GM19395 (cell line): Measurements from ENCODE around the gene DPPA5.
"Not testable (repeated sequence)": the region's sequence is repeated elsewhere in the genome, so short reads cannot be mapped to it uniquely, and the experiment has no call there.

Experiments
- ATAC-seq: cut with Tn5 transposase; IDR thresholded peaks from one replicate; pipeline ENCODE4 v1.9.1; 2021; ENCODE audit warnings: mild to moderate bottlenecking, moderate library complexity; ENCODE audit not compliant: unreplicated experiment

DPPA5 gene

DNA sequence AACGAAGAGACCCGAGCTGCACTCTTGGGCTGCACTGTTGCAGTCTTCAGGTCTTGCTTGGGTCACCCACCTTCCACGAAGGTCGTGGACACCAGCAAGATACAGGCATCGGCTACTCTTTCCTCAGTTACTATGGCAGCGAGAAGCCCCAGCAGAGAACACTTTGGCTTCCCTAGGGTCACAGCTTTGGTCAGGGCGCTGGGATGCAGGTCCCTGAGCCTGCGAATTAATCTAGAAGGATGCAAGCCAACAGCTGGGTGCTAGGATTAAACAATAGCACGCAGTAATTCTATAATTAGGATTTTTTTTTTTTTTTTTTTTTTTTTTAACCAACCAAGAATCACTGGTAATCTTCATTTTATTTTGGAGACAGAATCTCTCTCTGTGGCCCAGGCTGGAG, 10.5 kb upstream of the DPPA5 start:
- no peak for ATAC-seq

DNA sequence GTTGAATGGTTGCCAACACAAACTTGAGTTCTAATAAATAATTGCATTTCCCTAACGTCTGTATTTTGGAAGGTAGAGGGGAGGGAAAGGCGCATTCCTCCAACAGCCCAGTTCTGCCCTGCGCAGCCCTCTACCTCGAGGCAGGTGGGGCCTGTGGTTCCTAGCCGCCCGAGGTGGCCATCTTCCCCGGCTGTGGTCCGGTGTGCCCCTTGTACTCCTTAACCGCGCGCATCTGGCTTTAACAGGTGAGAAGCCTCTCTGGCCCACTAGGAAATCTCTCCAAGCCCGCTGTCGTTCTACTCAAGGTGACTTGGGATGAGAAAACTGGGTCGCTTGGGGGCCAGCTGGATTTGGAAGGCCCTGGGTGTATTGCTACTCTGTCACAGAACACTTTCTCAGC, 10.0 kb upstream of the DPPA5 start:
- no peak for ATAC-seq

DNA sequence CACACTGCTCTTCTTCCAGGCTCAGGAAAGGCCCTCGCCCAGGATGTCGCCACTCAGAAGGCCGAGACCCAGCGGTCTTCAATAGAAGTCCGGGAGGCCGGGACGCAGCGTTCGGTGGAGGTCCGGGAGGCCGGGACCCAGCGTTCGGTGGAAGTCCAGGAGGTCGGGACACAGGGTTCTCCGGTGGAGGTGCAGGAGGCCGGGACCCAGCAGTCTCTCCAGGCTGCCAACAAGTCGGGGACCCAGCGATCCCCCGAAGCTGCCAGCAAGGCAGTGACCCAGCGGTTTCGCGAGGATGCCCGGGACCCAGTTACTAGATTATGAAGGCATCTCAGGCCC, 9.4 kb upstream of the DPPA5 start:
- ATAC-seq, result no peak

DNA sequence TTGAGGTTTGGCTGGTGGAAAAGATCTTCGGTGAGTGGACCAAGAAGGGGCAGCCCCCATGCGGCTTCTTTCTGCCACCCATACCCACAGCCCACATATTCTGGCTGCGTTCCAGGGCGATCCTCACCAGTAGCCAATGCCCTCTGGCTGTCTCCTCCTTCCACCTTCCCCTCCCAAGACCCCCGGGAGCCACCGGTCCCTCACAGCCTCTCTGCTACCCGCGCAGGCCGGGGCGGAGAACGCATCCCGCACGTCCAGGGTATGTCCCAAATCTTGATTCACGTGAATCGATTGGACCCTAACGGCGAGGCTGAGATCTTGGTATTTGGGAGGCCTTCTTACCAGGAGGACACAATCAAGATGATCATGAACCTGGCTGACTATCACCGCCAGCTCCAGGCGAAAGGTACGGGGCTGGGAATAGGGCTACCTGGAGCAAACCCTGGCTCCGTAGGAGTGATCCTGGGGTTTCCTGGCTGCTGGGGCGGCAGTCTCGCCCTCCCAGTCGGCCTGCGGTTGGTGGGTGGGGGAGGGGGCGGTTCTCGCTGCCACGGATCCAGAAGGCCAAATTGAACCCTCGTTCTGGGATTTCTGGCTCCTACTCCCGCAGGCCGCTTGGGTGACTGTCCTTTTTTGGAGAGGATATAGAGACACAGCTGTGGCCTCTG, 8.9 kb upstream of the DPPA5 start:
- no peak for ATAC-seq

DNA sequence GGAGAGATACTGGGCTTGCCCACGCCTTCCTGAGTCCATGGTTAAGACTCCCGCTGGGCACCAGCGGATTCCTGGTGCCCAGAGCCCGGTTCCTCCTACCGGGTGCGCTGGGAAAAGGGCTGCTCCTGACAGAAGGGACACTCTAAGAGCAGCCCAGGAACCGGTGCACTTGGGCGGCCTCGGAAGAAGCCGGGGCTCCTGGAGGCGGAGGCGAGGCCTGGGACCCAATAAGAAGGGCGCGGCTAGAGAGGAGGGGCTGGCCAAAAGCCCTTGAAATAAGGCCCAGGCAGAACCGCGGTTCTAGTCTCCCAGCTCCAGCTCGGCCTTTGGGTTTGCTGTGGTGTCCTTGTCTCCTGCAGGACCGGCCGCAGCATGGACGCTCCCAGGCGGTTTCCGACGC, 8.3 kb upstream of the DPPA5 start, which contains the start of gene KHDC3L:
TSS of gene KHDC3L (plus strand) at position 301 of the 400 bp plus-strand sequence. CDS start at position 373, 72 bp downstream.
- no peak for ATAC-seq

DNA sequence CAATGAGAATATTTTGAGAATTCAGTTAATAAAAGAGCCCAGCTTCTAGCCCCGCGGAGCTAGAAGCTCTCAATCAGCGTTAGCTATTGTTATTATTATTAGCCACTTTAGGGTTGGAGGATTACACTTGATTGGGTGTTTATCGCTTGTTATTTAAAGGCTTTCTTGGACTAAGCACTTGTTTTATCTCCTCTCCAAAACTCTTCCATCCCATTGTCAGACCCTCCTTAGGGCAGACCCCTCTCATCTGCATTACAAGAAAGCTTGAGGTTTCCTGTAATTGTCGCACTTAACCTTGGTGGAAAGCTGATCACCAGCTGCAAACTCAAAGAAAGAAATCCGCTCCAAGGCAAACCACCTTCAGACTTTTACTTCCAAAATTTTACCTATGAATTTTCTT, 4.8 kb downstream of the DPPA5 start:
- ATAC-seq, result no peak

- ATAC-seq, result no peak
Measured at GRCh38 chr6:73348550-73349204, 5.4 kb downstream of the DPPA5 start.

DNA sequence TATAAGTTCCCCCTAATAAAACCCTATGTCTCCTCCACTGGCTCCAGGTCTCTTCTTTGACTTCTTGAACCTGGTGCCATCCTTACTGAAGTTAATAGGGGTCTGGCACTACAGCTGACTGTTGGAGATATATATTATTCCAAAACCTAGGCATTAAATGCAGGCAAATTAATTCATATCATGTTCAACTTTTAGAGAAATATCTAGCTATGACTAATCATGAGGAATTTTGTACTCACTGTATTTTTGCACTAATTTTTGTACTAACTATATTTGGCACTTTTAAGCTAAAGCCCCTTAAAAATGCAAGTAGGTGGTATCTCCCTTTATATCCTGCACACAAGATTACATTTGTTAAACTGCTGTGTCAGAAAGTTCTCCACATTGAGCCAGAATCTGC, 10.9 kb downstream of the DPPA5 start:
- ATAC-seq, result no peak

- ATAC-seq, result no peak
Measured at GRCh38 chr6:73342174-73342573, 11.9 kb downstream of the DPPA5 start.

- no peak for ATAC-seq
Measured at GRCh38 chr6:73341335-73341734, 12.7 kb downstream of the DPPA5 start.

GRCh38 chr6:73340048-73340447, 14.0 kb downstream of the DPPA5 start:
- ATAC-seq, result no peak

DNA sequence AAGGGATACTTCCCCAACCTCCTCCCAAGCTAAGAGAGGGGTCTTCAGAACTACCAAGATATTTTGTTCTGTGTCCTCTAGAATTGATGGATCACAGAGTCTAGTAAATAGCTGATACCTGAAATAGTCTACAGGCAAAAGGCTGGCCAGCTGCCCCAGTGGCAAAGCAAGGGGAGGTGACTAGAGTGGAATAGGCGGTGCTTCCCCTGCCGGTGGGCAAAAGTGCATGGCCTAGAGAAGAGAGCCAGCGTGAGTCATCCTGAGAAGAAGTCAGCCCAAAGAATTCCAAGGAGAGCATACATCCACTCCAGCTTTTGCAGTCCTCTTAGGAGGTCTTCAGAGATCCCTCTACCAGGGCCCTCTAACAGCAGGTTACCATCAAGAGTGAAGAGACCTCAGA, 14.7 kb downstream of the DPPA5 start:
- no peak for ATAC-seq

DNA sequence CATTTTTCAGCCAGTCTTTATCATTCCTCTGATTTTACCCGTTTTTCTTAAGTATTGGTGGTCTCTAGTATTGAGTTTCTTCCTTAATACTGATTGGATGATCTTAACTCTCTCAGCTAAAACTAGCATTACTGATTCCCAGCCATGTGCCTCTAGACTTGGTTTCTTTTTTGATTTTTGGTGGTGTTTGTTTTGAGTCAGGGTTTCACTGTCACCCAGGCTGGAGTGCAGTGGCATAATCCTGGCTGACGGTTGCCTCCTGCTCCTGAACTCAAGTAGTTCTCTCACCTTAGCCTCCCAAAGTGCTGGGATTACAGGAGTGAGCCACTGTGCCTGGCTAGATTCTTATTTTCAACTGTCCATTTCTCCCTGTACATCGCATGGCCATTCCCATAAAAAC, 24.9 kb downstream of the DPPA5 start:
- peak; percentile 74 for ATAC-seq

DNA sequence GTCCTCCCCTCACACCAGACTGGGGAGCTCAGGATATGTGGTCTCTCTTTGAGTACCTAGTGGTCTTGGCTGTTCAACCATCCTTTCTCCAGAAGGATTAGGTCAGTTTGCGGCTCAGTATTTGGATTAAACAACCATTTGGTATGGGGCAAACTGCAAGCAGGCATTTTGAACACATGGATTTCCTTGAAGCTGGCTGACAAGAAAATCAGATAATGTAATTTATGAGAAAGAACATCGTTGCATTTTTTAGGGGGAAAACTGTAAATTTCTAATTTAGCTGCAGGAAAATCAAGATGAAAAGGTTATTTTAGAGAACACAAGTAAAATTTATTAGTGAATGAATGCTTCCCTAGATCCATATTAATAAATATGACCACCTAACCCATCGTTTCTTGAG, 25.3 kb downstream of the DPPA5 start:
- ATAC-seq, result no peak

DNA sequence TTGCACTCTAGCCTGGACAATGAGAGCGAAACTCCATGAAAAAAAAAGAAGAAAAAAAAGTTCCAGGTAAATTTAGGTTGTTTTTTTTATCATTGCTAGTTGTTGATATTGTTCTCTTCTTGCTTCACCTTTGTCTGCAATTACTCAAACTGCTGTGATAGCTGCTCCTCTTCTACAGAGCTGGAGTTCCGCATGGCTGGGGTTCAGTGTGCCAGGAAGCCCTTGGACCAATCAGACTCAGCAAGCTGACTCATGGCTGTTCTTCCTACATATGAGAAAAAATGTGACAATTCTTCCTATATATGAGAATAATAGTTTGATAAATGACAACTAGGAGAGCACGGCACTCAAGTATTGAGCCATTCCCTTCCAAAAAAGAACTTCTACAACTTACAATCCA, 28.4 kb downstream of the DPPA5 start:
- ATAC-seq, result no peak

DNA sequence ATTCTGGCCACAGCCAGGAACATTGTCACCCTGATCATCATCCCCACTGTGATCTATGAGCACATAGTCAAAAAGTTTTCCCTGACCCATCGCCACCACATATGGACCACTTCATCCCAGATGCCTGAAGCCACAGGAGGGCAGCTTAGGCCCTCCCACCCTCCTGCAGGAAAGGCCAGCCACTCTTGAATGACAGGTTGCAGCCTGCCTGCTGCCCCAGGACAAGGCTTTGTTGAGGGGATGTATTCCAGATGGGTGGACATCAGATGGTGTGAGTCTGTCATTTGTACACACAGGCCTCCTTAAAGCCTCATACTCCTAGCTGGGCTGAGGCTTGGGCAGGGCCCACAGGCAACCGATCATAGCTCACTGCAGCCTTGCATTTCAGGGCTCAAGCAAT, 30.8 kb downstream of the DPPA5 start:
- ATAC-seq, result no peak

DNA sequence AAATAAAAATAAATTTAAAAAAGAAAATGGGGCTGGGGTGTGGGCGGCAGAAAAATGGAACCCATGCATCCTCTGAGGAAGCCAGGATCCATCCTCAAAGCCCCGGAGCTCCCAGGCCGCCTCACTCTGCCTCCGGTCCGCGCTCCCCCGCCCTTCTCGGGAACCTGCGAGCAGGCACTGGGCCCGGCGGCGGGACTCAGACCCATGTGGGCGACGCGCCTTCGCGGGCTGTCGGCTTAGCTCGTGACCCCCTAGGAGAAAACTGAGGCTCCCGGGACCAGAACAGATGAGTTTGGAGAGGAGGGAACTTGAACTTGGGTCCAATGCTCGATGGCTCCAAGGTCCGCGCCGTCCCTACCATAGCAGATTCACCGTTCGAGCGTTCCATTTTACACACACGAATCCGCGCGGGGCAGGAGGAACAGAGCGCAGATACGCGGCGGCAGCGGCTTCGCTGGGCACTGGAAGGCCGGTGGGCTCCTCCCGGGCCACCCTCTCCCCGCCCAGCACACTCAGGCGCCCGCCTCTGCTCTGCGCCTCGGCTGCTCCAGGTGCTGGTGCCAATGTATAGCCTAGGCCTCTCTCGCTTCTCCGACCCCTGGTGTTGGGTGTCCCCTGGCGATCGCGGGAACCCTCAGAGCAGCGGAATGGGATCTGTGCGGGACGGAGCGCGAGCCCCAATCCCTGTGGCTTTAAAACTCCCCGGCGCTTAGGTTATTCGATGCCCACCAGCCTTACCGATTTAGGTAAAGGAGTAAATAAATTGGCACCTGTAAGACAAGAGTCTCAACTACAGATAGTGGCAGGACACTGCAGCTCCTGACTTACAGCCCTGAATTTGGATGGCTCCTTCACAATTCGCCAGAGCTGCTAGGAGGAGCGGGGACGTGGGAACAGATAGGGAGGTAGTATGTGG, 39.2 kb downstream of the DPPA5 start:
- no peak for ATAC-seq

GRCh38 chr6:73310503-73310845, 43.6 kb downstream of the DPPA5 start:
- ATAC-seq, result not testable (repeated sequence)

DNA sequence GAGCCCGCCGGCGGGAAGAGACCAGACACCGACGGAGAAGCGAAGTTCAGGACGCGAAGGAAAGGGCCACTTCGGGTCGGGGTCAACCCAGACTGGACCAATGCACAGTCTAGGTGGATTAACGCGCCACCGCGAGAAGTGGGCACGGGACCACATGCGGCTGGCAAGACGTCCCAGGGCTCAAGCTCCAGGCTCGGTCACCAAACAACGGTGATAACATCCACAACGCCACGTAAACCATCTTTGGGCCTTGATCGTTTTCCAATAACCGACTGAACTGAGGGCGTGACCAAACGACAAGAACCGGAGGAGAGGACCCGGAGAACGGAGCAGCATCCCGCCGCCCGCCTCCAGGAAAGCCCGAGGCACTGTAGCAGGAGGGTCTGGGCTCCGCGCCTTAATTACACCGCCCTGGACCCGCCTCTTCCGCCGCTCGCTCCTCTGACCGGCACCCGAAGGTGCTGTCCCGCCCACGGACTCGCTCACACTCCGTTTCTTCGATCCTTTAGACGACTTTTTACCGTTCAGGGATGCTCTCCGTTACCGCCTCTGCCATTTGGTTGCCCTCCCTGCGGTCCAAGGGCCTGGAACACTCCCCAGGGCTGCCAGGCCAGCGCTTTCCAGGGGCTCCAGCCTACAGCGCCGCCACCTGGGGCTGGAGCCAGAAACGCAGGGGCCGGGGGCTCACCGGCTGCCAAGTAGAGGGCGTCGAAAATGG, 44.1 kb downstream of the DPPA5 start:
- peak; percentile 93 for ATAC-seq

- peak; percentile 47 for ATAC-seq
Measured at GRCh38 chr6:73309535-73309784, 44.6 kb downstream of the DPPA5 start.

- no peak for ATAC-seq
Measured at GRCh38 chr6:73308712-73309534, 45.2 kb downstream of the DPPA5 start.
